ENCODE data around the gene SIVA1.

Gene SIVA1

GRCh38 chr14:104771374-104771773 is 18.4 kb downstream of the SIVA1 start:
- DNase-seq (ENCODE audit: low read depth): no peak

GRCh38 chr14:104771918-104772706 is 19.2 kb downstream of the SIVA1 start:
- DNase-seq (ENCODE audit: low read depth): no peak

- DNase-seq (ENCODE audit: low read depth): no peak
Measured at GRCh38 chr14:104772707-104773504, 20.0 kb downstream of the SIVA1 start.

GRCh38 chr14:104773505-104774452 is 20.8 kb downstream of the SIVA1 start:
- no peak for DNase-seq (ENCODE audit: low read depth)

- DNase-seq (ENCODE audit: low read depth): no peak
Measured at GRCh38 chr14:104774453-104775072, 21.6 kb downstream of the SIVA1 start.

- DNase-seq (ENCODE audit: low read depth): no peak
Measured at GRCh38 chr14:104775073-104775489, 22.1 kb downstream of the SIVA1 start.

GRCh38 chr14:104776481-104776880 is 23.5 kb downstream of the SIVA1 start:
- no peak for DNase-seq (ENCODE audit: low read depth)

GRCh38 chr14:104776961-104777807 is 24.2 kb downstream of the SIVA1 start:
- no peak for DNase-seq (ENCODE audit: low read depth)

- DNase-seq (ENCODE audit: low read depth): no peak
Measured at GRCh38 chr14:104777808-104778249, 24.9 kb downstream of the SIVA1 start.

GRCh38 chr14:104778694-104779331 is 25.9 kb downstream of the SIVA1 start:
- no peak for DNase-seq (ENCODE audit: low read depth)

- no peak for DNase-seq (ENCODE audit: low read depth)
Measured at GRCh38 chr14:104779776-104780512, 27.0 kb downstream of the SIVA1 start.

GRCh38 chr14:104780513-104781030 is 27.6 kb downstream of the SIVA1 start:
- no peak for DNase-seq (ENCODE audit: low read depth)

- DNase-seq (ENCODE audit: low read depth): no peak
Measured at GRCh38 chr14:104781271-104782077, 28.5 kb downstream of the SIVA1 start.

GRCh38 chr14:104782086-104782807 is 29.3 kb downstream of the SIVA1 start:
- no peak for DNase-seq (ENCODE audit: low read depth)

- no peak for DNase-seq (ENCODE audit: low read depth)
Measured at GRCh38 chr14:104782808-104783139, 29.8 kb downstream of the SIVA1 start.

- no peak for DNase-seq (ENCODE audit: low read depth)
Measured at GRCh38 chr14:104783484-104784217, 30.7 kb downstream of the SIVA1 start.

- no peak for DNase-seq (ENCODE audit: low read depth)
Measured at GRCh38 chr14:104784218-104784568, 31.2 kb downstream of the SIVA1 start.

All from activated T-cell treated with anti-CD3 and anti-CD28 coated beads for 48 hours (primary cell).